PFSK-1 (cell line): ENCODE data around the gene RTRAF.

Experiments used
- FOXP2 ChIP-seq: optimal IDR thresholded peaks from 2 replicates; pipeline ENCODE3; 2011; ENCODE audit warnings: borderline replicate concordance, control low read depth, inconsistent platforms; ENCODE audit not compliant: insufficient read depth; ENCODE audit errors: extremely low read length, extremely low read depth
- POLR2AphosphoS5 ChIP-seq: IDR thresholded peaks from 2 replicates; pipeline ENCODE4 v1.6.1; 2012; ENCODE audit warnings: low read depth, mild to moderate bottlenecking, control low read depth, low read length, moderate library complexity
- SIN3A ChIP-seq: IDR thresholded peaks from 2 replicates; pipeline ENCODE4 v1.6.1; 2012; ENCODE audit warnings: mild to moderate bottlenecking, low read length, moderate library complexity, borderline replicate concordance; ENCODE audit not compliant: insufficient read depth
- TAF1 ChIP-seq: IDR thresholded peaks from 2 replicates; pipeline ENCODE4 v1.6.1; 2012; ENCODE audit warnings: low read length, control low read depth, borderline replicate concordance; ENCODE audit not compliant: insufficient read depth
- TF ChIP-seq, protein P1 (sequence below), 2 experiments: IDR thresholded peaks; 2 replicates each; pipeline versions ENCODE4 v1.6.1 to v1.8.0; 2011 to 2012; ENCODE audit warnings: low read depth in 2 of 2, low read length in 2 of 2, control low read depth in 1 of 2, inconsistent platforms in 1 of 2, mild to moderate bottlenecking in 1 of 2, moderate library complexity in 1 of 2; ENCODE audit not compliant: insufficient read depth in 1 of 2

RTRAF gene

DNA sequence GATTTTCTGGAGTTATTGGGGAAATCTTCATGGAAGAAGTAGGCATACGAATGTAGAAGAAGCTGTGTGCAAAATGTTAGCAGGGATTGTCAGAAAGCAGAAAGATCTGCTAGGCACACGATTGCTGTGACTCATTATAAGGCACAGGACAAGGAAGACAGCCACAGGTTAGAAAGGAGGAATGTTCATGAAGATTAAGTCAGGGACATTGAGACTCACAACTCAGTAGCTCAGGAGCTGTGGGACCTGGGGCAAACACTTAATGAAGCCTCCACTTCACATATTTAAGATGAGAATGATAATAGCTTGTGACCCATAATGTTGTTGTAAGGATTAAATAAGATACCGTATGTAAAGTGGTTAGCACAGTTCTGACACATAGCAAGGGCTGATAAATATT, 26.6 kb upstream of the RTRAF start:
- TF ChIP-seq FOXP2 (no peak), POLR2AphosphoS5 (no peak), SIN3A (no peak), TAF1 (no peak)
- TF ChIP-seq, protein P1, sequence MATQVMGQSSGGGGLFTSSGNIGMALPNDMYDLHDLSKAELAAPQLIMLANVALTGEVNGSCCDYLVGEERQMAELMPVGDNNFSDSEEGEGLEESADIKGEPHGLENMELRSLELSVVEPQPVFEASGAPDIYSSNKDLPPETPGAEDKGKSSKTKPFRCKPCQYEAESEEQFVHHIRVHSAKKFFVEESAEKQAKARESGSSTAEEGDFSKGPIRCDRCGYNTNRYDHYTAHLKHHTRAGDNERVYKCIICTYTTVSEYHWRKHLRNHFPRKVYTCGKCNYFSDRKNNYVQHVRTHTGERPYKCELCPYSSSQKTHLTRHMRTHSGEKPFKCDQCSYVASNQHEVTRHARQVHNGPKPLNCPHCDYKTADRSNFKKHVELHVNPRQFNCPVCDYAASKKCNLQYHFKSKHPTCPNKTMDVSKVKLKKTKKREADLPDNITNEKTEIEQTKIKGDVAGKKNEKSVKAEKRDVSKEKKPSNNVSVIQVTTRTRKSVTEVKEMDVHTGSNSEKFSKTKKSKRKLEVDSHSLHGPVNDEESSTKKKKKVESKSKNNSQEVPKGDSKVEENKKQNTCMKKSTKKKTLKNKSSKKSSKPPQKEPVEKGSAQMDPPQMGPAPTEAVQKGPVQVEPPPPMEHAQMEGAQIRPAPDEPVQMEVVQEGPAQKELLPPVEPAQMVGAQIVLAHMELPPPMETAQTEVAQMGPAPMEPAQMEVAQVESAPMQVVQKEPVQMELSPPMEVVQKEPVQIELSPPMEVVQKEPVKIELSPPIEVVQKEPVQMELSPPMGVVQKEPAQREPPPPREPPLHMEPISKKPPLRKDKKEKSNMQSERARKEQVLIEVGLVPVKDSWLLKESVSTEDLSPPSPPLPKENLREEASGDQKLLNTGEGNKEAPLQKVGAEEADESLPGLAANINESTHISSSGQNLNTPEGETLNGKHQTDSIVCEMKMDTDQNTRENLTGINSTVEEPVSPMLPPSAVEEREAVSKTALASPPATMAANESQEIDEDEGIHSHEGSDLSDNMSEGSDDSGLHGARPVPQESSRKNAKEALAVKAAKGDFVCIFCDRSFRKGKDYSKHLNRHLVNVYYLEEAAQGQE (IDR thresholded peaks at IDR 0.05; ENCODE audit: insufficient read depth in 1 of 2, low read depth in 2 of 2, low read length in 2 of 2), result no peak

DNA sequence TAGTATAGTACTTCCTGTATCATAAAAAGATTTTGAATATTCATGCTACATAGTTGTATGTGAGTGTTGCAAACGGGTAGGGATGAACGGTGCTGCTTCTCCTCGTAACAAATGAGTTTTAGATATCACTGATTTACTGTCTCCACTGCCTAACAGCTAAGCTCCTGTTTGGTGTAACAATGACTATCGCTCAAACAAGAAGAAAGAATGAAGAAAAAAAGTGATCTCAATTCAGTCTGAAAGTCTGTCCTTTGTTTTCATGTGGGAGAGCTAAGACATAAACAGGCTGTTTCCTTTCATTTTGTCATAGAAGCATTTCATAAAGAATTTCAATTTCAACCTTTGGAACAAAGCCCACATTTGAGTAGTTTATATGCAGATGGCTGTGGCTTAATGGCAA, 26.1 kb upstream of the RTRAF start:
- TF ChIP-seq TAF1 (no peak), FOXP2 (no peak), POLR2AphosphoS5 (no peak), SIN3A (no peak)
- TF ChIP-seq, protein P1 (IDR thresholded peaks at IDR 0.05; ENCODE audit: insufficient read depth in 1 of 2, low read depth in 2 of 2, low read length in 2 of 2), result no peak

DNA sequence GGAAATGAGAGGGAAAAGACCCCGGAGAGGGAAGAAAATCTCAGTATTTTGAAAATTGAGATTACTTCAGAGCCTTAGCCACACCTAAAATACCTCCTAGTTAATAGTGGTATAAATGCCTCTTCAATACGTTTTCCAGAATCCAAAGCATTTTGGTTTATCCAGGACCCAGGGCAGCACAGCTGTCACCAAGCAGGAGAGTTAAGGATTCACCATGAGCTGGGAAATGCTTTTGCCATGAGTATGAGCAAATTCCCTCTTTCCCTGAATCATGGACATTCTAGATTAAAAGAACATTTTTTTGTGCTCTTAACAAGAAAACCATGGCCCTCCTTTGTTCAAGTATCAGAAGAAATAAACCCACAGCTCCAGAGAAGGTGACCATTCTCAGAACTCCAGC, 21.8 kb upstream of the RTRAF start:
- TF ChIP-seq TAF1, result no peak
- TF ChIP-seq, protein P1 (IDR thresholded peaks at IDR 0.05; ENCODE audit: insufficient read depth in 1 of 2, low read depth in 2 of 2, low read length in 2 of 2), result no peak
- no peak for TF ChIP-seq FOXP2
- no peak for TF ChIP-seq SIN3A
- TF ChIP-seq POLR2AphosphoS5, result no peak

DNA sequence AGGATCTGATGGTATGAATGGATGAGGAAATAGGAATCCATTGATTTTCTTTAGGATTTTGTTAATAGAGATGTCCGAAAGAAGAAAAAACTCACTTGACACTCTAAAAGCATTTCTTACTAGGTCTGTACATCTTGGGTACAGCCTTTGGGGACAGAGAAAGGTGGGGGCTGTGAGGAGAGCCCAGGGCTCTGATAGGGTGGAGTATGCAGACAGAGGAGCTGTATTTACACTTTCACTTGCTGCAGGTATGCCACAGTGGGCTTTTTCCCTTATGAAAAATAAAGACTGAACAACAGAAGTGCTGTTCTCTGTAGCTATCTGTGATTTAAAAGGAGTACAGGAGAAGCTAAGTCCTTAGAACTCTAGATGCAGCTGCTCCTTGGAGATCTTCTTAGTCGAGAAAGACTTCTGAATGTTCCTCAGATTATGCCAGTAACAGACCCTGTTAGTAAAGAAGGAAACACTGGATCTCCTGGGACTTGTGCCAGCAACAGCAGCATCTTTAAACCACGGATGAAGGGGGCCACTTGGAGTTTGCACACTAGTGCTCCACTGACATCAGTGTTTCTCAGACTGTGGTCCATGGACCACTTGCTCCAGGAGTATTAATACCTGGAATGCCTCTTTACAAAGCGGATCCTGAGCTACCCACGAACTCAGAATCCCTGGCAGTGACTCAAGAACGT, 19.4 kb upstream of the RTRAF start:
- TF ChIP-seq FOXP2 (no peak), TAF1 (no peak), POLR2AphosphoS5 (no peak), SIN3A (no peak)
- TF ChIP-seq, protein P1 (IDR thresholded peaks at IDR 0.05; ENCODE audit: insufficient read depth in 1 of 2, low read depth in 2 of 2, low read length in 2 of 2), result no peak

DNA sequence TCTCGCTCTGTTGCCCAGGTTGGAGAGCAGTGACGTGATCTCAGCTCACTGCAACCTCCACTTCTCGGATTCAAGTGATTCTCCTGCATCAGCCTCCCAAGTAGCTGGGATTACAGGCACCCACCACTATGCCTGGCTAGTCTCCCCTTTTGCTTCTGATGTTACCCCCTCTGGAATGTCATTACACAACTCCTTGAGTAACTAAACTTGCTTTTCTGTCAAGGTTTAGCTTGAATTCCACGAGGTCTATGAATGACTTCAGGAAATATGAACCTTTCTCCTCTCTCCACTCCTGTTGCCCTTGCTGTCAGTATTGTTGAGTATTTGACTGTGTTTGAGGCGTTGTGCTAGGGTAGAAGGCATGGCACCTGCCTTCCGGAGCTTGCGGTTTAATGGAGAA, 16.8 kb upstream of the RTRAF start:
- TF ChIP-seq, protein P1 (IDR thresholded peaks at IDR 0.05; ENCODE audit: insufficient read depth in 1 of 2, low read depth in 2 of 2, low read length in 2 of 2), result no peak
- no peak for TF ChIP-seq POLR2AphosphoS5
- TF ChIP-seq TAF1, result no peak
- no peak for TF ChIP-seq FOXP2
- no peak for TF ChIP-seq SIN3A
